ENCODE measurements around the gene PNMA1. TPM values are rescaled to one million over a fixed set of nuclear protein-coding genes. Genes with fewer than 3 reads are reported as not detected.

The PNMA1 gene
- total and polyA plus RNA-seq, 9 of the 15 experiments (the other 6 are each of a cell fraction or from before 2014, with no cell fraction given) = 1.7 to 26.4 (median 8.7) TPM

DNA sequence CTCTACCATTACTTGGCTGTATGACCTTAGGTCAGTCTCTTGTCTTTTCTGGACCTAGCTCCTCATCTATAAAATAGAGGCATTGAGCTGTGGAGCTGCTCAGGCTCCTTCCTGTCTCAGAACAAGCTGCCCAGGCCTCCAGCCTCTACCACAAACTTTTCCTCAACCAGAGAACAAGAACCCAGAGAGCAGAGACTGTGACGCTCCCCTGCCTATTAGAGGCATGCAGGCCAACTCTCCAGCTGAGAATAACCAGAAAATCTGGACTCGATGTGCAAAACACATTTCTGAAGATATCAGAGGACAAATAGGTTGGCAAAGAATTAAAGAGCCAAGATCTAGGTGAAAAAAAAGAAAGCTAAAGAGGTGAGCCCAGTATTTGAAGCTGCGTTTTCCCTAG, 17.8 kb upstream of the PNMA1 start (continued):
- TF ChIP-seq, protein P1, sequence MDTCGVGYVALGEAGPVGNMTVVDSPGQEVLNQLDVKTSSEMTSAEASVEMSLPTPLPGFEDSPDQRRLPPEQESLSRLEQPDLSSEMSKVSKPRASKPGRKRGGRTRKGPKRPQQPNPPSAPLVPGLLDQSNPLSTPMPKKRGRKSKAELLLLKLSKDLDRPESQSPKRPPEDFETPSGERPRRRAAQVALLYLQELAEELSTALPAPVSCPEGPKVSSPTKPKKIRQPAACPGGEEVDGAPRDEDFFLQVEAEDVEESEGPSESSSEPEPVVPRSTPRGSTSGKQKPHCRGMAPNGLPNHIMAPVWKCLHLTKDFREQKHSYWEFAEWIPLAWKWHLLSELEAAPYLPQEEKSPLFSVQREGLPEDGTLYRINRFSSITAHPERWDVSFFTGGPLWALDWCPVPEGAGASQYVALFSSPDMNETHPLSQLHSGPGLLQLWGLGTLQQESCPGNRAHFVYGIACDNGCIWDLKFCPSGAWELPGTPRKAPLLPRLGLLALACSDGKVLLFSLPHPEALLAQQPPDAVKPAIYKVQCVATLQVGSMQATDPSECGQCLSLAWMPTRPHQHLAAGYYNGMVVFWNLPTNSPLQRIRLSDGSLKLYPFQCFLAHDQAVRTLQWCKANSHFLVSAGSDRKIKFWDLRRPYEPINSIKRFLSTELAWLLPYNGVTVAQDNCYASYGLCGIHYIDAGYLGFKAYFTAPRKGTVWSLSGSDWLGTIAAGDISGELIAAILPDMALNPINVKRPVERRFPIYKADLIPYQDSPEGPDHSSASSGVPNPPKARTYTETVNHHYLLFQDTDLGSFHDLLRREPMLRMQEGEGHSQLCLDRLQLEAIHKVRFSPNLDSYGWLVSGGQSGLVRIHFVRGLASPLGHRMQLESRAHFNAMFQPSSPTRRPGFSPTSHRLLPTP (IDR thresholded peaks at IDR 0.05; ENCODE audit: borderline replicate concordance, extremely low read depth, insufficient read length) = no peak
- TF ChIP-seq PURB (CRISPR knock-in tag; IDR thresholded peaks at IDR 0.05; ENCODE audit: low read depth) = no peak
- TF ChIP-seq, protein P2, sequence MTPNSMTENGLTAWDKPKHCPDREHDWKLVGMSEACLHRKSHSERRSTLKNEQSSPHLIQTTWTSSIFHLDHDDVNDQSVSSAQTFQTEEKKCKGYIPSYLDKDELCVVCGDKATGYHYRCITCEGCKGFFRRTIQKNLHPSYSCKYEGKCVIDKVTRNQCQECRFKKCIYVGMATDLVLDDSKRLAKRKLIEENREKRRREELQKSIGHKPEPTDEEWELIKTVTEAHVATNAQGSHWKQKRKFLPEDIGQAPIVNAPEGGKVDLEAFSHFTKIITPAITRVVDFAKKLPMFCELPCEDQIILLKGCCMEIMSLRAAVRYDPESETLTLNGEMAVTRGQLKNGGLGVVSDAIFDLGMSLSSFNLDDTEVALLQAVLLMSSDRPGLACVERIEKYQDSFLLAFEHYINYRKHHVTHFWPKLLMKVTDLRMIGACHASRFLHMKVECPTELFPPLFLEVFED (CRISPR knock-in tag; conservative IDR thresholded peaks at IDR 0.05) = no peak

DNA sequence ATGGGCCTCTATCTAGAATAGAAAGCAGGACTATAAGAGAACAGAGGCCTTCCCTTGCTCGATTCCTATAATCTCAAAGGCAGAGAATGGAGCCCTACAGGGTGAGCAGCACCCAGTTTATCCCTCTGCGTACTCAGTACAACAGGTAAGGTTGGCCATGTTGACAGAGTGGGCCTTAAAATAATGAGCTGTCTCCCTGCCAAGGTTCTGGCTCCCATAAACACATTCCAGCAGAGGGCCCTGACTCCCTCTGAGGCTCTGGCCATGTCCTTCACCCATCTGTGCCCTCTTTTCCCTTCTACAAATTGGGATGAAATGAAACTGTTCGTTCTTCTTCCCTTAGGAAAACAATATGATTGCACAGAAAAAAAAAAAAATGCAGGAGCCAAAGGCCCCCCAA, 16.9 kb upstream of the PNMA1 start:
- Histone ChIP-seq H3K9me1 (ENCODE audit: control insufficient read depth, insufficient read depth, low read length) (no peaks in the 10 kb centered on the region), H3K27ac (ENCODE audit: extremely low read depth, low read depth, low read length) (no peak overlapping the region; the same call in 2 of the 3 replicates), H2AFZ (ENCODE audit: low read depth, low read length) (no peak overlapping the region), H3K36me3 (ENCODE audit: control insufficient read depth, insufficient read depth, low read length) (peaks cover 76% of the 10 kb centered on the region), H3K9me3 (replicated peaks; ENCODE audit: control insufficient read depth, insufficient read depth, low read depth, low read length) (no peaks in the 10 kb centered on the region), H3K4me1 (replicated peaks in 1 of 2; ENCODE audit: control insufficient read depth in 2 of 2, insufficient read depth in 2 of 2, low read length in 2 of 2) (peaks cover 27 to 30% of the 10 kb centered on the region in 2 experiments), H3K79me2 (ENCODE audit: control insufficient read depth, insufficient read depth, low read length) (peaks cover 42% of the 10 kb centered on the region), H3K4me2 (ENCODE audit: insufficient read depth, low read length) (no peak overlapping the region), H4K20me1 (replicated peaks; ENCODE audit: control insufficient read depth, insufficient read depth, low read length) (no peaks in the 10 kb centered on the region), H3K9ac (ENCODE audit: insufficient read depth in 1 of 2, low read depth in 2 of 2, low read length in 2 of 2) (no peak overlapping the region), H3K27me3 (ENCODE audit: control insufficient read depth in 2 of 2, insufficient read depth in 2 of 2, low read length in 2 of 2) (no peaks in the 10 kb centered on the region), H3K4me3 (no peak overlapping the region)
- TF ChIP-seq, protein P3, sequence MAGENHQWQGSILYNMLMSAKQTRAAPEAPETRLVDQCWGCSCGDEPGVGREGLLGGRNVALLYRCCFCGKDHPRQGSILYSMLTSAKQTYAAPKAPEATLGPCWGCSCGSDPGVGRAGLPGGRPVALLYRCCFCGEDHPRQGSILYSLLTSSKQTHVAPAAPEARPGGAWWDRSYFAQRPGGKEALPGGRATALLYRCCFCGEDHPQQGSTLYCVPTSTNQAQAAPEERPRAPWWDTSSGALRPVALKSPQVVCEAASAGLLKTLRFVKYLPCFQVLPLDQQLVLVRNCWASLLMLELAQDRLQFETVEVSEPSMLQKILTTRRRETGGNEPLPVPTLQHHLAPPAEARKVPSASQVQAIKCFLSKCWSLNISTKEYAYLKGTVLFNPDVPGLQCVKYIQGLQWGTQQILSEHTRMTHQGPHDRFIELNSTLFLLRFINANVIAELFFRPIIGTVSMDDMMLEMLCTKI (IDR thresholded peaks at IDR 0.05; ENCODE audit: partially characterized antibody) = no peak
- TF ChIP-seq CBX8 (IDR thresholded peaks at IDR 0.05; ENCODE audit: borderline replicate concordance, extremely low read depth, low read depth, low read length, poor library complexity, severe bottlenecking) = no peak
- TF ChIP-seq ZBTB7A (IDR thresholded peaks at IDR 0.05; ENCODE audit: borderline replicate concordance, control insufficient read depth, low read depth, low read length) = no peak
- no peak for TF ChIP-seq NBN (IDR thresholded peaks at IDR 0.05; ENCODE audit: low read depth)
- CTCF ChIA-PET (ENCODE audit: low intra/inter-chr PET ratio) = interaction anchor here (0.7 kb wide), 1 partner anchor 96 kb away, joined by 3 read pairs; no protein-coding TSS in a partner anchor
- no TSS peak for BruUV-seq (replicated peaks)
- FAIRE-seq = no peak
- in situ Hi-C loops (cut with MboI) = no loop called here
- no peak for ATAC-seq
- WGBS (ENCODE audit: insufficient coverage, low coverage, missing lambda C conversion rate) = 88% methylated on average over 3 of the region's 3 CpGs
- intact Hi-C loops (cut with micrococcal nuclease) = no loop called here
- POLR2A ChIA-PET = interaction anchor here (1.0 to 1.5 kb wide), 4 partner anchors 10 to 55 kb away, joined by 3 to 13 read pairs (median 4); no protein-coding TSS in a partner anchor
- no peak for DNase-seq (ENCODE audit: extremely low read depth in 1 of 4, low spot score in 3 of 4)
